Lower leg skin (tissue), 4 donors: ENCODE measurements around the gene GATA2. TPM values are rescaled to one million over a fixed set of nuclear protein-coding genes. Genes with fewer than 3 reads are reported as not detected.

Source experiments
- DNase-seq, 2 donors: peaks; one replicate each; pipeline ENCODE4 v3.0.0-alpha.2; 2019; ENCODE audit warnings: low spot score in 2 of 2
- H3K4me3 ChIP-seq: fragments of 200-600 bp; sonication (generic); 2 replicates; pipeline ENCODE4 v1.5.1; 2017; ENCODE audit warnings: mild to moderate bottlenecking, low read depth; ENCODE audit not compliant: poor library complexity, severe bottlenecking
- POLR2A ChIP-seq, 2 donors: fragments of 450-650 bp; IDR thresholded peaks; one replicate each; pipeline ENCODE4 v1.6.1; 2016 to 2017; ENCODE audit warnings: antibody characterized with exemption in 2 of 2, mild to moderate bottlenecking in 1 of 2, moderate library complexity in 1 of 2
- WGBS, 2 donors: methylation state at CpG; one replicate each; pipeline ENCODE4 v1.1.5; 2018; 5-methylcytosine and 5-hydroxymethylcytosine counted together
- intact Hi-C: fragments of 100-400 bp; cut with DNase I; formaldehyde crosslinking; loops from one replicate; pipeline ENCODE4 v1.15.0; 2023; ENCODE audit warnings: low total_unique reads
- total RNA-seq, 4 donors: library from RNA; depleted of rRNA; stranded (reverse); fragments of >200 nt; gene quantifications; one replicate each; pipeline ENCODE4 v1.1.0, GENCODE V29; 2016
- TF ChIP-seq, protein P1 (sequence below), 3 donors: fragments of 450-650 bp; IDR thresholded peaks; one replicate each; pipeline ENCODE4 v1.5.1; 2016; ENCODE audit warnings: antibody characterized with exemption in 3 of 3, mild to moderate bottlenecking in 3 of 3, moderate library complexity in 2 of 3

GATA2 gene
- total RNA-seq, 4 donors from 2014 or later = 2.3 to 9.3 (median 6.6) TPM

DNA sequence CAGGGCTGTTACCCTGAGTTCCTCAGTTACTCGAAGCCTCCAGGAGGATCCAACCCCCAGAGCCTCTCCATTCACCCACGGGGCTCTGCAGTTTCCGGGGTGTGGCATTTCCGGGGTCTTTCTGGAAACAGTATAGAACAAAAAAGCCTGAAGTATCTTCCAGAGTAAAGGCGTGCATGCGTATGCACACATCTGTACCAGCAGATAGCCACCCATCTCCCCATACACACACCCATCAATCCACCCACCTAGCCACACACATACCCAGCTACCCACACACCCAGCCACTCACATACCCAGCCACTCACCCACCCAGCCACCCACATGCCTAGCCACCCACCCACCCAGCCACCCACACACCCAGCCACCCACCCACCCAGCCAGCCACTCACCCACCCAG is 23.4 kb downstream of the GATA2 start:
- intact Hi-C loops = no loop called here
- TF ChIP-seq, protein P1, sequence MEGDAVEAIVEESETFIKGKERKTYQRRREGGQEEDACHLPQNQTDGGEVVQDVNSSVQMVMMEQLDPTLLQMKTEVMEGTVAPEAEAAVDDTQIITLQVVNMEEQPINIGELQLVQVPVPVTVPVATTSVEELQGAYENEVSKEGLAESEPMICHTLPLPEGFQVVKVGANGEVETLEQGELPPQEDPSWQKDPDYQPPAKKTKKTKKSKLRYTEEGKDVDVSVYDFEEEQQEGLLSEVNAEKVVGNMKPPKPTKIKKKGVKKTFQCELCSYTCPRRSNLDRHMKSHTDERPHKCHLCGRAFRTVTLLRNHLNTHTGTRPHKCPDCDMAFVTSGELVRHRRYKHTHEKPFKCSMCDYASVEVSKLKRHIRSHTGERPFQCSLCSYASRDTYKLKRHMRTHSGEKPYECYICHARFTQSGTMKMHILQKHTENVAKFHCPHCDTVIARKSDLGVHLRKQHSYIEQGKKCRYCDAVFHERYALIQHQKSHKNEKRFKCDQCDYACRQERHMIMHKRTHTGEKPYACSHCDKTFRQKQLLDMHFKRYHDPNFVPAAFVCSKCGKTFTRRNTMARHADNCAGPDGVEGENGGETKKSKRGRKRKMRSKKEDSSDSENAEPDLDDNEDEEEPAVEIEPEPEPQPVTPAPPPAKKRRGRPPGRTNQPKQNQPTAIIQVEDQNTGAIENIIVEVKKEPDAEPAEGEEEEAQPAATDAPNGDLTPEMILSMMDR (IDR thresholded peaks at IDR 0.05) = no peak
- TF ChIP-seq POLR2A (IDR thresholded peaks at IDR 0.05) = no peak
- no peak for DNase-seq
- H3K4me3 ChIP-seq = no peak overlapping the region
- 73 to 74% methylated on average over 6 of the region's 6 CpGs for WGBS, 2 donors

DNA sequence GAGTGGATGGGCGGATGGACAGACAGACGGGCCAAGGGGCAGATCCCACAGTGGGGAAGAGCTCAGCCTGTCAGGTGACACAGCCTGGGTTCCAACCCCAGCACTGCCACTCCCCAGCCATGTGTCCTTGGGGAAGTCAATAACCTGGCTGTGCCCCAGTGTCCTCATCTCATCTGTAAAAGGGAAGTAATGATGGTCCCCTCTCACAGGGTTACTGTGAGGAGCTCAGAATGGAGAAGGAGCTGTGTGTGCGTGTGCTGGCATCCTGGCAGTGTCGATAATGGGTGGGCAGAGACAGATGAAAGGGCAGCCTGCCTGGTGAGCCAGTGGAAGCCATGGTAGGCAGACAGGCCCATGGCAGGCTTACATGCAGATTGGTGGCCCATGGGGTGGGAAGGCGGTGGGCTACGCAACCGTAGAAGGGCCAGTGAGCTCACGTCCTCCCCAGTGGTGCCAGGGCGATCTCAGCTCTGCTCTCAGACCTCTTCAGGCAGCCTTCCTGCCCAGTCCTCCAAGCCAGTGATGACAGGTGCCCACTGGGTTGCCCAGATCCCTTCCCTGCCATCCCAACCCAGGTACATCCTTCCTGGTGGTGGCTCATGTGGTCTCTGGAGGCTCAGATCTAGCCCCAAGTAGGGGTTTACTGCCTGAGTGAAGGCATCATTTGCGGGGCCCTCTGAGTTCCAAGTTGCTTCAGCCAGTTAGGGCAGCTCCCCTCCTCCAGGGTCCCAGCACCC is 24.0 kb downstream of the GATA2 start:
- TF ChIP-seq, protein P1 (IDR thresholded peaks at IDR 0.05) = no peak
- no peak for TF ChIP-seq POLR2A (IDR thresholded peaks at IDR 0.05)
- intact Hi-C loops = no loop called here
- no peak for DNase-seq
- WGBS, 2 donors = 89% methylated on average over 10 of the region's 10 CpGs
- no peak overlapping the region for H3K4me3 ChIP-seq

DNA sequence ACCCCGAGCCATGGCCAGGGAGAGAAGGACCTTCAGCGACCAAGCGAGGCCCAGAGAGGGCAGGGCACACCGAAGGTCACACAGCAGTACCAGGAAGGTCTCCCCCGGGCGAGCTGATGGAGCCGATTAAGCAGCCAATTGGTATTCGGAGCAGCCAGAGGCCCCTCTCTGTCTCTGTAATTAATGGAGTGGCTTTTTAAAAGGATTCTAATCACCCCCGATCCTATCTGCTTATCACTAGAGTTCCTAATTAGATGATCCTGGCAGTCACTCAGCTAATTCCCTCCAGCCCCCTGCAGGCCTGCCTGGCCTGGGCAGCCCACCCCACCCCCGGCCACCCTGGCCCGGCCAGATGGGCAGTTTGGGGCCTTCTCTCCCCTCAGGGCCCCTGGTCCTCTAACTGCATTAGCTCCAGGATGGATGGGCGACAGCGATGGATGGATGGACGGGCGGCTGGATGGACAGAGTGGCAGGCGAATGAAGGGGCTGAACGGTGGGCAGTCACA is 24.7 kb downstream of the GATA2 start:
- intact Hi-C loops = no loop called here
- TF ChIP-seq, protein P1 (IDR thresholded peaks at IDR 0.05) = no peak
- TF ChIP-seq POLR2A (IDR thresholded peaks at IDR 0.05) = no peak
- no peak for DNase-seq
- no peak overlapping the region for H3K4me3 ChIP-seq
- 76 to 84% methylated on average over 17 of the region's 17 CpGs for WGBS, 2 donors

DNA sequence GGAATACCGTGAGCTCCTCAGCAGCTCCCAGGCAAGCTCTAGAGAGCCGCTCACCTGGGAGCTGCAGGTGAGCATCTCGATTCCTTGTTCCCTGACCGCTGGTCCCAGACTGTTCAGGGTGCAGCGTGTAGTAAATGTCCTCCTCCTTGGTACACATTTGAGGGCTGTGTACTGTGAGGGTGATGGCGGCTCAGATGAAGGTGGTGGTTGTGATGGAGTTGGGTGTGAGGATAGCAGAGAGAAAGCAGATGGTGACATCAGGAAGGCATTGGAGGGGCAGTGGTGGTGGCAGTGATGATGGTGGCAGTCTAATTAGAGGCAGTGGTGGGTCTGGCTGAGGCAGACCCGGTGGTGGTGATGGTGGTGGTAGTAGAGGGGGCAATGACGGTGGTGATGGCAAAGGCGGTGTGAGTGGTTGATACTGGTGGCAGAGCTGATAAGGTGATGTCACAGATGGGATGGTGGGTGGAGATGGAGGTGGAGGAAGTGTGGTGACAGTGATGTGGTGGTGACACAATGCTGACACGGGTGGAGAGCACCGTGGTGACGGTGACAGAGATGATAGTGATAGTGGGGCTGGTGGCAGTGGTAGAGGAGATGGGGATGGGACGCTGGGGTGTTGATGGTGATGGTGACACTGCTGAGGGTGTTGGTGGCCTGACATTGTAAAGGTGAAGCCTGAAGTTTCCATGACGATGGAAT is 26.0 kb downstream of the GATA2 start, which contains the start of gene DNAJB8:
TSS of gene DNAJB8 (minus strand) at position 51 of the 702 bp plus-strand sequence. CDS start 3,645 bp downstream, outside the sequence.
- WGBS, 2 donors = 83 to 87% methylated on average over 14 of the region's 14 CpGs
- no peak for DNase-seq
- intact Hi-C loops = no loop called here
- TF ChIP-seq, protein P1 (IDR thresholded peaks at IDR 0.05) = no peak
- TF ChIP-seq POLR2A (IDR thresholded peaks at IDR 0.05) = no peak
- no peak within 1 kb of the TSS for H3K4me3 ChIP-seq

DNA sequence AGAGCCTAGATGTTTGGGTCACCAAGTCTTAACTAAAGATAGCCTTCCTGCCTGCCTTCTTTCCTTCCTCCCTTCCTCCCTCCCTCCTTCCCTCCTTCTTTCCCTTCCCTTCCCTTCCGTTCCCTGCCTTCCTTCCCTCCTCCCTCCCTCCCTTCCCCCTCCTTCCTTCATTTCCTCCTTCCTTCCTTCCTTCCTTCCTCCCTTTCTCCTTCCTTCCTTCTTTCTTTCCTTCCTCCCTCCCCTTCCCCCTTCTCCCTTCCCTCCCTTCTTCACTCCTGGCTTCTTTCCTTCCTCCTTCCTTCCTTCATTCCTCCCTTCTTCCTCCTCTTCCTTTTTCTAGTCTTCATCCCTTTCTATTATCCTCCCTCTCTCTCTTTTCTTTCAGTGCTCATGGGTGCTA is 28.3 kb downstream of the GATA2 start:
- WGBS, 2 donors = 36 to 39% methylated on average over 1 of the region's 1 CpG

More for the DNA sequence above, 28.3 kb downstream of the GATA2 start:
- intact Hi-C loops = no loop called here
- TF ChIP-seq, protein P1 (IDR thresholded peaks at IDR 0.05) = no peak
- TF ChIP-seq POLR2A (IDR thresholded peaks at IDR 0.05) = no peak
- H3K4me3 ChIP-seq = no peak overlapping the region
- no peak for DNase-seq
